Kidney (tissue), 14 donors: ENCODE results near the gene C4BPA. TPM values are rescaled to one million over a fixed set of nuclear protein-coding genes. Genes with fewer than 3 reads are reported as not detected.

Experiments
- DNase-seq, 5 donors: peaks; one replicate each; pipeline ENCODE4 v3.0.0-alpha.2; 2013 to 2020
- FAIRE-seq: peaks from 2 replicates; lab custom pipeline; 2012; peaks lifted over from hg19 to GRCh38; lab: Jason Lieb, UNC
- H3K27ac ChIP-seq, 2 donors: one replicate each; pipeline ENCODE4 v1.7.0; 2013; ENCODE audit warnings: low read depth in 2 of 2, low read length in 2 of 2, inconsistent platforms in 1 of 2
- H3K27me3 ChIP-seq: one replicate; pipeline ENCODE4 v1.7.1; 2013; ENCODE audit warnings: low read length, inconsistent platforms; ENCODE audit not compliant: control insufficient read depth, insufficient read depth
- H3K36me3 ChIP-seq, 3 donors: one replicate each; pipeline versions ENCODE4 v1.7.0 to v1.7.1; 2013; ENCODE audit warnings: low read length in 3 of 3, control low read depth in 1 of 3, inconsistent platforms in 1 of 3; ENCODE audit not compliant: insufficient read depth in 3 of 3, control insufficient read depth in 2 of 3
- H3K4me1 ChIP-seq, 3 donors: one replicate each; pipeline versions ENCODE4 v1.7.0 to v1.7.1; 2013; ENCODE audit warnings: low read length in 3 of 3, inconsistent platforms in 1 of 3, low read depth in 1 of 3; ENCODE audit not compliant: control insufficient read depth in 2 of 3, insufficient read depth in 2 of 3
- H3K4me3 ChIP-seq, 3 donors: one replicate each; pipeline versions ENCODE4 v1.7.0 to v1.8.1; 2013; ENCODE audit warnings: low read length in 3 of 3, control low read depth in 1 of 3, inconsistent platforms in 1 of 3
- H3K9ac ChIP-seq, 3 donors: one replicate each; pipeline versions ENCODE4 v1.7.0 to v1.7.1; 2013; ENCODE audit warnings: low read length in 3 of 3, control low read depth in 1 of 3, inconsistent platforms in 1 of 3
- H3K9me3 ChIP-seq, 3 donors: one replicate each; pipeline versions ENCODE4 v1.7.0 to v1.7.1; 2013; ENCODE audit warnings: low read length in 3 of 3, control low read depth in 1 of 3, inconsistent platforms in 1 of 3; ENCODE audit not compliant: control insufficient read depth in 2 of 3, insufficient read depth in 1 of 3
- CTCF ChIP-seq: IDR thresholded peaks from 3 replicates; pipeline ENCODE4 v1.5.1; 2012; ENCODE audit warnings: mild to moderate bottlenecking, moderate library complexity, borderline replicate concordance; ENCODE audit not compliant: insufficient read depth; ENCODE audit errors: extremely low read depth
- intact Hi-C: fragments of 100-400 bp; cut with DNase I; formaldehyde crosslinking; loops from one replicate; pipeline ENCODE4 v1.11.1; 2022
- polyA plus RNA-seq: library from polyadenylated mRNA; stranded (reverse); fragments of 350-450 nt; fragmentation: Illumina TruSeq; extraction: RNeasy Lipid Tissue Mini Kit (QIAGEN cat#74804); gene quantifications from one replicate; pipeline ENCODE4 v1.2.3, GENCODE V29; 2014; ENCODE audit warnings: low read depth, low replicate concordance; ENCODE audit not compliant: insufficient read depth
- total RNA-seq: library from RNA; stranded (reverse); fragmentation: NEBNext Ultra II Directional; extraction: Animal tissue kit (Norgen Biotek cat#: 25700); gene quantifications from one replicate; pipeline ENCODE4 v1.2.1, GENCODE V29; 2021
- donor health status: control.
- donor health status: control.
- donor health status: control.
- donor health status: control.
- donor health status: control.
- donor health status: DM: yes; HTN: yes; CAD: no.
- donor health status: Normal renal cell carcinoma (clear cell type).

The C4BPA gene
- total and polyA plus RNA-seq, 2 donors from 2014 or later = 45.7 TPM; not detected in 1

DNA sequence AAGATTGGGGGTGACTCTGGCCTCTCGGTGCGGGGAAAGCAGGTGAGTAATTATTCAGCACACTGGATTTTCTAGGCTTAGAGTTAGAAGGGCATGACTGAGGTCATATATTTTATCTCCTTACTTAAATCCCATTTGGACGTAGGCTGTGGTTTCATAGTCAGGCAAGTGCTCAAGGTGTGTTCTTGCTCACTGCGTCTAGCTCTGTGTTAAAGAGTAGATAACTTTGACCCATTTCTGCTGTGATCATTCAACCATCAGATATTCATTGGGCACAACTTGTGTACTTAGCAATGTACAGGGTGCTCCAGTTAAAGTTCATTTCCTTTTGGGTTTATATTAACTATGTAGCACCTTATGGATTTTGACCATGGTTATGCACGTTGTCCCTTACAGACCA lies 36.4 kb upstream of the C4BPA start:
- peak overlapping the region; percentile 44 to 86 for H3K27ac ChIP-seq
- DNase-seq = no peak

DNA sequence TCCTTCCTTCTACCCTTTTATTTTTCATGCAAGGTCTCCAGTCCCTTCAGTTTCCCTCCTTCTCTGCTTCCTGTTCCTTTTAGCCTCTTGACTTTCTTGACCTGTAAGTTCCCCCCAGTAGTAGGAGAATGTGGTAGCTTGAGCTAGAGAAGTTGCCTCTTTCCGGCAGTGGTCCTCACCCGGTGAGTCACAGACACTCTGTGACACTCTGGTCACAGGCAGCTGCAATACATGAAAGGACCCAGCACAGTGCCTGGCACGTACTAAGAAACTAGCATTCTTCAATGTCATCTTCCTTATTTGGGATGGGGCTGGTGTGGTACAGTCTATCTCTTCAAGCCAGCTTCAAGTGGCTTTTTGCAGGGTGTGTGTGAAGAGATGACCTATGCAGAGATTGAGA lies 35.0 kb upstream of the C4BPA start:
- FAIRE-seq (no peak), DNase-seq (no peak)
- intact Hi-C loops = no loop called here
- H3K4me1 ChIP-seq = peaks cover 0 to 15% (median 13%) of the 10 kb centered on the region in 3 donors
- no peak overlapping the region for H3K9ac ChIP-seq
- peak overlapping the region in 1 of 2 donors; percentile 10 for H3K27ac ChIP-seq
- H3K27me3 ChIP-seq = no peaks in the 10 kb centered on the region
- H3K9me3 ChIP-seq = no peaks in the 10 kb centered on the region
- peaks cover 5 to 74% (median 50%) of the 10 kb centered on the region in 3 donors for H3K36me3 ChIP-seq
- TF ChIP-seq CTCF = no peak
- H3K4me3 ChIP-seq = no peak overlapping the region

More for the DNA sequence above, 36.4 kb upstream of the C4BPA start:
- FAIRE-seq = no peak
- H3K9ac ChIP-seq = no peak overlapping the region
- TF ChIP-seq CTCF = no peak
- no peaks in the 10 kb centered on the region for H3K27me3 ChIP-seq
- peak overlapping the region in 1 of 3 donors; percentile 3 for H3K4me3 ChIP-seq
- H3K36me3 ChIP-seq = peaks cover 7 to 74% (median 58%) of the 10 kb centered on the region in 3 donors
- no peaks in the 10 kb centered on the region for H3K9me3 ChIP-seq
- intact Hi-C loops = no loop called here
- peaks cover 0 to 17% (median 13%) of the 10 kb centered on the region in 3 donors for H3K4me1 ChIP-seq

DNA sequence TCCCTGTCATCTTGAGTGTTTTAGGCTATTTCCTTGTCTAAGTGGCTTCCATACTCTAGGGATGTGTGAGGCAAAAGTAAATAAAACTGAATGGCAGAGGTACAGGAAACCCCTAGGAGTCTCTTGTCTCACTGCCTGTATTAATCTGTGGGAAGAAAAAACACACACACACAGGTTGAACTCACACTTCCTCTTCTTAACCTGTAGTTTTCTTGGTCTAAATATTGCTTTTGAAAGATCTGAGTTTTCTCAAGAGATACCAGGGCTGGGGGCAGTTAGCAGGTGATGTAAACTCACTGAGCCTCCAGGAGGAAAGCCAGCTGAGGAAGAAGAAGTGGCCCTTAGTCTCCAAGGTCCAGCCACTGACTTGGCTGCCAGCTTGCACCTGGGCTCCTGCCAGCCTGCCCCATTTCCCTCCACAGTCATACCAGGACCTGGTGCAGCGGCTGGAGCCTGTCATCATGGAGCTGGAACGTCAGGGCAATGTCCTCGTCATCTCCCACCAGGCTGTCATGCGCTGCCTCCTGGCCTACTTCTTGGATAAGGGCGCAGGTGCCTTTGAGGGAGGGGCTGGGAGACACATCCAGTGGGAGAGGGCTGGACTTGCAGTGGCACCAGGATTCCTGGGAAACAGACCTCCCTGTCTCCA lies 34.1 kb upstream of the C4BPA start:
- no peak for TF ChIP-seq CTCF
- Histone ChIP-seq H3K9me3 (no peaks in the 10 kb centered on the region), H3K27ac (peak overlapping the region in 1 of 2 donors; percentile 47), H3K9ac (no peak overlapping the region), H3K4me3 (no peak overlapping the region), H3K4me1 (peaks cover 0 to 13% (median 13%) of the 10 kb centered on the region in 3 donors), H3K36me3 (peaks cover 5 to 75% (median 51%) of the 10 kb centered on the region in 3 donors), H3K27me3 (no peaks in the 10 kb centered on the region)
- DNase-seq = no peak
- no peak for FAIRE-seq
- intact Hi-C loops = no loop called here
